ENCODE data around the gene CAMK1D. TPM values are rescaled to one million over a fixed set of nuclear protein-coding genes. Genes with fewer than 3 reads are reported as not detected.

Gene CAMK1D
- total RNA-seq, 2 donors from 2014 or later = 4.5 to 7.8 TPM

GRCh38 chr10:12629767-12630165 is 280.4 kb downstream of the CAMK1D start:
- H3K27me3 ChIP-seq (ENCODE audit: control insufficient read depth, insufficient read depth, low read length, poor library complexity, severe bottlenecking) = no peaks in the 10 kb centered on the region
- Mint-ChIP-seq H3K4me3 (no peak overlapping the region), H3K4me1 (peaks cover 11% of the 10 kb centered on the region), H3K9me3 (peaks cover 12% of the 10 kb centered on the region), H3K27me3 (ENCODE audit: insufficient read depth) (no peaks in the 10 kb centered on the region), H3K36me3 (ENCODE audit: low read depth) (no peaks in the 10 kb centered on the region), H3K27ac (no peak overlapping the region)
- peaks cover 12% of the 10 kb centered on the region for H3K4me1 ChIP-seq (ENCODE audit: control insufficient read depth, insufficient read depth, low read length)
- WGBS, 2 experiments (ENCODE audit: insufficient coverage in 1 of 2, insufficient read length in 1 of 2) = 76 to 100% methylated on average over 3 to 5 of the region's 5 CpGs
- H3K27ac ChIP-seq (ENCODE audit: low read depth, low read length) = no peak overlapping the region
- H3K4me3 ChIP-seq (ENCODE audit: low read length) = no peak overlapping the region
- H3K9me3 ChIP-seq (ENCODE audit: control insufficient read depth, low read length) = peaks cover 16% of the 10 kb centered on the region
- no peak for TF ChIP-seq CTCF (conservative IDR thresholded peaks at IDR 0.05)
- no peak overlapping the region for H3K9ac ChIP-seq (ENCODE audit: extremely low read depth, low read length, poor library complexity, severe bottlenecking)
- H3K36me3 ChIP-seq (ENCODE audit: control insufficient read depth, insufficient read depth, low read length) = no peaks in the 10 kb centered on the region
- DNase-seq = no peak

- 94 to 96% methylated on average over 3 of the region's 3 CpGs for WGBS, 2 experiments (ENCODE audit: insufficient coverage in 1 of 2, insufficient read length in 1 of 2)
These were observed 281.9 kb downstream of the CAMK1D start for GRCh38 chr10:12631216-12631615.

GRCh38 chr10:12631787-12632562 is 282.6 kb downstream of the CAMK1D start:
- no peak overlapping the region for H3K4me3 Mint-ChIP-seq
- no peak overlapping the region for H3K27ac Mint-ChIP-seq
- no peak for TF ChIP-seq CTCF (conservative IDR thresholded peaks at IDR 0.05)
- no peaks in the 10 kb centered on the region for H3K36me3 ChIP-seq (ENCODE audit: control insufficient read depth, insufficient read depth, low read length)
- no peaks in the 10 kb centered on the region for H3K27me3 Mint-ChIP-seq (ENCODE audit: insufficient read depth)
- peaks cover 12% of the 10 kb centered on the region for H3K4me1 ChIP-seq (ENCODE audit: control insufficient read depth, insufficient read depth, low read length)
- H3K9ac ChIP-seq (ENCODE audit: extremely low read depth, low read length, poor library complexity, severe bottlenecking) = no peak overlapping the region
- H3K9me3 Mint-ChIP-seq = peaks cover 12% of the 10 kb centered on the region
- H3K36me3 Mint-ChIP-seq (ENCODE audit: low read depth) = no peaks in the 10 kb centered on the region
- no peak overlapping the region for H3K4me3 ChIP-seq (ENCODE audit: low read length)
- no peak overlapping the region for H3K27ac ChIP-seq (ENCODE audit: low read depth, low read length)
- 88 to 89% methylated on average over 9 to 13 of the region's 14 CpGs for WGBS, 2 experiments (ENCODE audit: insufficient coverage in 1 of 2, insufficient read length in 1 of 2)
- H3K4me1 Mint-ChIP-seq = peaks cover 11% of the 10 kb centered on the region
- DNase-seq = no peak
- no peaks in the 10 kb centered on the region for H3K27me3 ChIP-seq (ENCODE audit: control insufficient read depth, insufficient read depth, low read length, poor library complexity, severe bottlenecking)
- peaks cover 16% of the 10 kb centered on the region for H3K9me3 ChIP-seq (ENCODE audit: control insufficient read depth, low read length)

More at GRCh38 chr10:12631216-12631615, 281.9 kb downstream of the CAMK1D start:
- Histone ChIP-seq H3K9ac (ENCODE audit: extremely low read depth, low read length, poor library complexity, severe bottlenecking) (no peak overlapping the region), H3K9me3 (ENCODE audit: control insufficient read depth, low read length) (peaks cover 16% of the 10 kb centered on the region), H3K4me1 (ENCODE audit: control insufficient read depth, insufficient read depth, low read length) (peaks cover 12% of the 10 kb centered on the region), H3K4me3 (ENCODE audit: low read length) (no peak overlapping the region), H3K27me3 (ENCODE audit: control insufficient read depth, insufficient read depth, low read length, poor library complexity, severe bottlenecking) (no peaks in the 10 kb centered on the region), H3K27ac (ENCODE audit: low read depth, low read length) (no peak overlapping the region), H3K36me3 (ENCODE audit: control insufficient read depth, insufficient read depth, low read length) (no peaks in the 10 kb centered on the region)
- Mint-ChIP-seq H3K4me3 (no peak overlapping the region), H3K27me3 (ENCODE audit: insufficient read depth) (no peaks in the 10 kb centered on the region), H3K4me1 (peaks cover 11% of the 10 kb centered on the region), H3K9me3 (peaks cover 12% of the 10 kb centered on the region), H3K27ac (no peak overlapping the region), H3K36me3 (ENCODE audit: low read depth) (no peaks in the 10 kb centered on the region)
- no peak for DNase-seq
- TF ChIP-seq CTCF (conservative IDR thresholded peaks at IDR 0.05) = no peak

Measured in endodermal cell (in vitro differentiated cells).